Measurements from ENCODE around the gene ESRRA. TPM values are rescaled to one million over a fixed set of nuclear protein-coding genes. Genes with fewer than 3 reads are reported as not detected.

The ESRRA gene
- total RNA-seq, 5 donors from 2014 or later (not counting 1 experiment from before 2014, with no cell fraction given), result 20.2 to 43.1 (median 39.7) TPM

- WGBS (ENCODE audit: insufficient coverage), result 97% methylated on average over 15 of the region's 25 CpGs
- no peaks in the 10 kb centered on the region for H3K9me3 Mint-ChIP-seq
- ATAC-seq (replicated peaks in 1 of 4) (no peak), DNase-seq (peak in 2 of 35 experiments; percentile 27 to 34)
- H3K36me3 ChIP-seq (ENCODE audit: control insufficient read depth in 2 of 2, extremely low read depth in 1 of 2, insufficient read depth in 1 of 2, low read length in 1 of 2), result peaks cover 6 to 38% of the 10 kb centered on the region in 2 donors
- no peaks in the 10 kb centered on the region for H3K27me3 Mint-ChIP-seq
- peaks cover 24 to 35% (median 29%) of the 10 kb centered on the region in 3 donors for H3K4me1 Mint-ChIP-seq
- H3K4me3 ChIP-seq (ENCODE audit: control insufficient read depth in 1 of 2, extremely low read depth in 1 of 2, low read length in 1 of 2), result no peak overlapping the region
- peak overlapping the region; percentile 63 to 84 for H3K27ac Mint-ChIP-seq
- H3K4me1 ChIP-seq (ENCODE audit: control insufficient read depth in 1 of 2, extremely low read depth in 1 of 2, insufficient read depth in 2 of 2, low read length in 2 of 2), result peaks cover 14 to 47% of the 10 kb centered on the region in 2 experiments
- ChIA-PET CTCF (interaction anchor here (0.6 to 0.9 kb wide), 5 partner anchors 14 to 1935 kb away, joined by 3 to 13 read pairs (median 3); no protein-coding TSS in a partner anchor), POLR2A (no interaction called here)
- peak overlapping the region in 2 of 3 donors; percentile 52 to 59 for H3K4me3 Mint-ChIP-seq
- peaks cover 4% of the 10 kb centered on the region for H3K36me3 Mint-ChIP-seq
- H3K9me3 ChIP-seq, result no peaks in the 10 kb centered on the region
- no peaks in the 10 kb centered on the region for H3K27me3 ChIP-seq (replicated peaks in 1 of 2; ENCODE audit: control insufficient read depth in 2 of 2, extremely low read depth in 1 of 2, insufficient read depth in 2 of 2, low read length in 1 of 2)
- no peak overlapping the region for H3K27ac ChIP-seq (ENCODE audit: low read length)
Observed at GRCh38 chr11:64356498-64357411, 51.4 kb downstream of the ESRRA start.

GRCh38 chr11:64357446-64357845, 52.1 kb downstream of the ESRRA start:
- ATAC-seq (replicated peaks in 1 of 4), result no peak
- H3K9me3 Mint-ChIP-seq, result no peaks in the 10 kb centered on the region
- peaks cover 24 to 37% (median 31%) of the 10 kb centered on the region in 3 donors for H3K4me1 Mint-ChIP-seq
- WGBS (ENCODE audit: insufficient coverage), result 100% methylated on average over 2 of the region's 6 CpGs
- H3K4me3 Mint-ChIP-seq, result peak overlapping the region in 2 of 3 donors; percentile 71 to 97
- H3K27me3 Mint-ChIP-seq, result no peaks in the 10 kb centered on the region
- ChIA-PET POLR2A (no interaction called here), CTCF (no interaction called here)
- Histone ChIP-seq H3K9me3 (no peaks in the 10 kb centered on the region), H3K27ac (ENCODE audit: low read length) (no peak overlapping the region), H3K27me3 (replicated peaks in 1 of 2; ENCODE audit: control insufficient read depth in 2 of 2, extremely low read depth in 1 of 2, insufficient read depth in 2 of 2, low read length in 1 of 2) (no peaks in the 10 kb centered on the region), H3K4me3 (ENCODE audit: control insufficient read depth in 1 of 2, extremely low read depth in 1 of 2, low read length in 1 of 2) (no peak overlapping the region), H3K4me1 (ENCODE audit: control insufficient read depth in 1 of 2, extremely low read depth in 1 of 2, insufficient read depth in 2 of 2, low read length in 2 of 2) (peaks cover 14 to 47% of the 10 kb centered on the region in 2 experiments), H3K36me3 (ENCODE audit: control insufficient read depth in 2 of 2, extremely low read depth in 1 of 2, insufficient read depth in 1 of 2, low read length in 1 of 2) (peaks cover 4 to 39% of the 10 kb centered on the region in 2 donors)
- peak overlapping the region; percentile 59 to 85 for H3K27ac Mint-ChIP-seq
- H3K36me3 Mint-ChIP-seq, result peaks cover 8% of the 10 kb centered on the region
- no peak for DNase-seq

- 64% methylated on average over 9 of the region's 13 CpGs for WGBS (ENCODE audit: insufficient coverage)
- peaks cover 5 to 37% of the 10 kb centered on the region in 2 donors for H3K36me3 ChIP-seq (ENCODE audit: control insufficient read depth in 2 of 2, extremely low read depth in 1 of 2, insufficient read depth in 1 of 2, low read length in 1 of 2)
Observed at GRCh38 chr11:64357904-64358535, 52.7 kb downstream of the ESRRA start.

GRCh38 chr11:64358536-64358906, 53.2 kb downstream of the ESRRA start:
- Histone ChIP-seq H3K27me3 (replicated peaks in 1 of 2; ENCODE audit: control insufficient read depth in 2 of 2, extremely low read depth in 1 of 2, insufficient read depth in 2 of 2, low read length in 1 of 2) (no peaks in the 10 kb centered on the region), H3K4me3 (ENCODE audit: control insufficient read depth in 1 of 2, extremely low read depth in 1 of 2, low read length in 1 of 2) (peak overlapping the region; percentile 54 to 80), H3K36me3 (ENCODE audit: control insufficient read depth in 2 of 2, extremely low read depth in 1 of 2, insufficient read depth in 1 of 2, low read length in 1 of 2) (peaks cover 9 to 36% of the 10 kb centered on the region in 2 donors), H3K9me3 (no peaks in the 10 kb centered on the region), H3K4me1 (ENCODE audit: control insufficient read depth in 1 of 2, extremely low read depth in 1 of 2, insufficient read depth in 2 of 2, low read length in 2 of 2) (peaks cover 14 to 47% of the 10 kb centered on the region in 2 experiments), H3K27ac (ENCODE audit: low read length) (peak overlapping the region; percentile 60)
- no peak for DNase-seq
- H3K4me1 Mint-ChIP-seq, result peaks cover 24 to 37% (median 31%) of the 10 kb centered on the region in 3 donors
- peak overlapping the region; percentile 71 to 97 (median 72) for H3K4me3 Mint-ChIP-seq
- WGBS (ENCODE audit: insufficient coverage), result 40% methylated on average over 5 of the region's 7 CpGs
- H3K27ac Mint-ChIP-seq, result no peak overlapping the region
- no peak for ATAC-seq (replicated peaks in 1 of 4)
- no peaks in the 10 kb centered on the region for H3K9me3 Mint-ChIP-seq
- H3K36me3 Mint-ChIP-seq, result peaks cover 13% of the 10 kb centered on the region
- no peaks in the 10 kb centered on the region for H3K27me3 Mint-ChIP-seq
- ChIA-PET POLR2A (no interaction called here), CTCF (no interaction called here)

More at GRCh38 chr11:64357904-64358535, 52.7 kb downstream of the ESRRA start:
- no peaks in the 10 kb centered on the region for H3K9me3 ChIP-seq
- H3K27ac ChIP-seq (ENCODE audit: low read length), result peak overlapping the region; percentile 60
- Mint-ChIP-seq H3K4me1 (peaks cover 24 to 37% (median 31%) of the 10 kb centered on the region in 3 donors), H3K36me3 (peaks cover 12% of the 10 kb centered on the region), H3K27ac (peak overlapping the region; percentile 59 to 85), H3K4me3 (peak overlapping the region; percentile 71 to 97 (median 72)), H3K27me3 (no peaks in the 10 kb centered on the region), H3K9me3 (no peaks in the 10 kb centered on the region)
- H3K27me3 ChIP-seq (replicated peaks in 1 of 2; ENCODE audit: control insufficient read depth in 2 of 2, extremely low read depth in 1 of 2, insufficient read depth in 2 of 2, low read length in 1 of 2), result no peaks in the 10 kb centered on the region
- DNase-seq (peak in 6 of 35 experiments; percentile 18 to 66 (median 52)), ATAC-seq (replicated peaks in 1 of 4) (peak in 2 of 4 experiments; percentile 22 to 68)
- peak overlapping the region; percentile 54 to 80 for H3K4me3 ChIP-seq (ENCODE audit: control insufficient read depth in 1 of 2, extremely low read depth in 1 of 2, low read length in 1 of 2)
- ChIA-PET CTCF (no interaction called here), POLR2A (no interaction called here)
- peaks cover 14 to 47% of the 10 kb centered on the region in 2 experiments for H3K4me1 ChIP-seq (ENCODE audit: control insufficient read depth in 1 of 2, extremely low read depth in 1 of 2, insufficient read depth in 2 of 2, low read length in 2 of 2)

GRCh38 chr11:64358907-64359711, 53.8 kb downstream of the ESRRA start, which contains the start of gene RPS6KA4:
TSS of gene RPS6KA4 (plus strand) at chr11:64359162. CDS start at chr11:64359236, 74 bp downstream.
- peak; percentile 77 to 85 (median 82) for ATAC-seq (replicated peaks in 1 of 4)
- peaks cover 14% of the 10 kb centered on the region for H3K36me3 Mint-ChIP-seq
- H3K27me3 Mint-ChIP-seq, result no peaks in the 10 kb centered on the region
- no peaks in the 10 kb centered on the region for H3K9me3 Mint-ChIP-seq
- POLR2A ChIA-PET, result no interaction called here
- H3K36me3 ChIP-seq (ENCODE audit: control insufficient read depth in 2 of 2, extremely low read depth in 1 of 2, insufficient read depth in 1 of 2, low read length in 1 of 2), result peaks cover 14 to 35% of the 10 kb centered on the region in 2 donors
- no peaks in the 10 kb centered on the region for H3K9me3 ChIP-seq
- CTCF ChIA-PET, result no interaction called here
- H3K4me3 Mint-ChIP-seq, result peak within 1 kb of the TSS; percentile 90 to 97 (median 91)
- H3K27ac Mint-ChIP-seq, result peak within 1 kb of the TSS; percentile 85 to 87
- H3K4me1 Mint-ChIP-seq, result peaks cover 24 to 37% (median 31%) of the 10 kb centered on the region in 3 donors
- peak within 1 kb of the TSS; percentile 80 to 85 for H3K4me3 ChIP-seq (ENCODE audit: control insufficient read depth in 1 of 2, extremely low read depth in 1 of 2, low read length in 1 of 2)
- WGBS (ENCODE audit: insufficient coverage), result under 1% methylated on average over 69 of the region's 70 CpGs
- no peaks in the 10 kb centered on the region for H3K27me3 ChIP-seq (replicated peaks in 1 of 2; ENCODE audit: control insufficient read depth in 2 of 2, extremely low read depth in 1 of 2, insufficient read depth in 2 of 2, low read length in 1 of 2)
- DNase-seq, result peak in 15 of 35 experiments; percentile 13 to 70 (median 38)
- peaks cover 14 to 47% of the 10 kb centered on the region in 2 experiments for H3K4me1 ChIP-seq (ENCODE audit: control insufficient read depth in 1 of 2, extremely low read depth in 1 of 2, insufficient read depth in 2 of 2, low read length in 2 of 2)
- peak within 1 kb of the TSS; percentile 60 for H3K27ac ChIP-seq (ENCODE audit: low read length)

Data from T-cell (primary cell).